GM04504 (cell line): ENCODE data around the gene ASF1A.
A peak's percentile ranks its signal among the peaks of the same experiment; 100 is the strongest.
"Not testable (repeated sequence)": the region's sequence is repeated elsewhere in the genome, so short reads cannot be mapped to it uniquely, and the experiment has no call there.

Experiments
- DNase-seq: peaks from one replicate; pipeline ENCODE4 v3.0.0-alpha.2; 2012; ENCODE audit warnings: low read depth

Gene ASF1A

DNA sequence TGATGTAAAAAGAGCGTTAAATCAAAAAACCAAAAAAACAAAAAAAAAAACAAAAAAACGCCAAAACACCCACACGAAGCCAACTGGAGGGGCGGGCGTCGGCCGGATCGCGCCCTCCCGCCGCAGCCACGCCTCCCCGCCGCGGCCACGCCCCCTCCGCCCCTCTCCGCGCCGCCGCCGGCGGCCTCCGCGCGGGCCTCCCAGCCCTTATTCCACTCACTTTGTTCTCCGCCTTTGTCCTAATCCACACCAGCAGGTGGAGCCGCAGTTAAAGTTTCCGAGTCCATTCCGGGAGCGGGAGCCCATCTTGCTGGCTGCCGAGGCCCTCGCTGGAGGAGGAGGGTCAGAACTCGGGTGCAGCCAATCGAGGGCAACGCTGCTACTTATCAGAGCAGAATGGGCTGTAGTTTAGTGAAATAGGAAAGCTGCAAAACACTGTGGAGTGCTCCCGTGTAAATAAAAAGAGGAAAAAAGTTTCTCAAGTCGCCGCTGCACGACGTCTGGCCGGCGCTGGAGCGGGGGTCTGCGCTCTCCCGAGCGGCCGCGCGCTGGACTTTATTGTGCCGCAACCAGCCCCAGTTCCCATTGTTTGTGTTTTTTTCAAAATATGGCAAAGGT is at the start of gene ASF1A:
Gene ASF1A, plus strand, starts transcription at position 346 of the 618 bp plus-strand sequence. Its CDS starts 262 bp downstream, at position 608.
- peak; percentile 97 for DNase-seq

DNA sequence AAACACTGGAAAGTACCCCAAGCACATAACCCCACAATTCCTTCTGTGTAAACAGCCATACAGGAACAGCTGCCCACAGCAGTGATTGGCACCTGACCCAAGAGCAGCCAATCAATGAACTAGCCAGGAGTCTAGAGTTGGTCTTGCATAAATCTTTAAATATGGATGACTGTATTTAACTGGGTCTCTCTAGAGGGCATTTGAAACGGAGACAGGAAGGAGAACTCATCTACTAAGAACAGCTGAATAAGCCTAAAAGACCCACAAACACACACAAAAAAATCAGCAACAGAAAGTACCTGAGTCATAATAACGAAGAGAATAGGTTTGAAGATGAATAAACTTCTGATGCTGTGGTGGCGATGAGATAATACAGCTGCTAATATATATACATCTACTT is 49.0 kb upstream of the ASF1A start:
- DNase-seq, result no peak

DNA sequence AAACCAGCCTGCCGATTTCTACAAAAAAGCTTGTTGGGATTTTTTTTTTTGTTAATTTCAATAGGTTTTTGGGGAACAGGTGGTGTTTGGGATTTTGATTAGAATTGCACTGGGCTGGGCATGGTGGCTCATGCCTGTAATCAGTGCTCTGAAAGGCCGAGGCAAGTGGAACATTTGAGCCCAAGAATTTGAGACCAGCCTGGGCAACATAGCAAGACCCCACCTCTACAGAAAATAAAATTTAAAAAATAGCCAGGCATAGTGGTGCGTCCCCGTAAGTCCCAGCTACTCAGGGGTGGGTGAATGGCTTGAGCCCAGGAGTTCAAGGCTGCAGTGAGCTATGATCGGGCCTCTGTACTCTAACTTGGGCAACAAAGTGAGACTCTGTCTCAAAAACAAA is 40.5 kb upstream of the ASF1A start:
- no peak for DNase-seq

DNA sequence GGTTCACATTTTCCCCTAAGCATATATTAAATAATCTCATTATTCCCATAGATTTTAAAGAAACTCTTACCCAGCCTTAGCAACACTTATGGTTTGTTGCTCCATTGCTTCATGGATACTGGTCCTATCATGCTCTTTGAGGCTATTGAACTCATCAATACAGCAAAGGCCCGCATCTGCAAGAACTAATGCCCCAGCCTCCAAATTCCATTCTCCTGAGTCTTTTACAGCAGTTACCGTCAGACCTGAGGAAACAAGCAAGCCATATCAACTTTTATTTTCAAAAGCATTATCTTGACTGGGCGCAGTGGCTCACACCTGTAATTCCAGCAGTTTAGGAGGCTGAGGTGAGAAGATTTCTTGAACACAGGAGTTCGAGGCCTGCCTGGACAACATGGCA is 37.7 kb upstream of the ASF1A start:
- DNase-seq, result no peak

- no peak for DNase-seq
Observed at GRCh38 chr6:118859517-118860064, 34.4 kb upstream of the ASF1A start.

DNA sequence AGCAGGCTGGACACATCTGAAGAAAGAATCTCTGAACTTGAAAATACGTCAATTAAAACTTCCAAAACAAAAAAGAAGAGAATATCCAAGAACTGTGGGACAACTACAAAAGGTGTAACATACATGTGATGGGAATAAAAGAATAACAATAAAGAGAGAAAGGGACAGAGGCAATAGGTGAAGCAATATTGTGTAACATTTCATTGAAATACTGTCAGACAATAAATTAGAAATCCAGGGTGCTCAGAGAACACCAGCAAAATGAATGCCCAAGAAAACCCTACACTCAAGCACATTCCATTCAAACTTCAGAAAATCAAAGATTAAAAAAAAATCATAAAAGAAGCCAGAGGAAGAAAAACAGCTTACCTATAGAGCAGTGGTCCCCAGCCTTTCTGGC is 33.6 kb upstream of the ASF1A start:
- no peak for DNase-seq

DNA sequence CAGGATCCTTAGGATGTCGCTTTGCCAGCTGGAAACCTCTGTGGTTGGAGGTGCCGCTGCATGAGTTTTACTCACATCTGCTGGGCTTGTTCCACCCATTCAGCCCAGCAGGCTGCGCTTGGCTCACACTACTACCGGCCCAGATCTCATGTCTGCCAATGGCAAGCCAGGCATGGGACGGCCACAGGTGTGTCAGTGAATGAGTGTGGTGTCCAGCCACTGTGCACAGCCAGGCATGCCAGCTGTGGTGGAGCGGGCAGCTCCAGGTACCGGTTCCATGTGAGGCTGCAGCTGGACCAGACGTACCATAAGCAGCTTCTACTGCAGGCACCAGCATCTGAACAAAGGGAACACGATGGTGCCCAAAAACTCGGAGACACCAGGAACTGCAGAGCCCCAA is 33.1 kb upstream of the ASF1A start:
- no peak for DNase-seq

DNA sequence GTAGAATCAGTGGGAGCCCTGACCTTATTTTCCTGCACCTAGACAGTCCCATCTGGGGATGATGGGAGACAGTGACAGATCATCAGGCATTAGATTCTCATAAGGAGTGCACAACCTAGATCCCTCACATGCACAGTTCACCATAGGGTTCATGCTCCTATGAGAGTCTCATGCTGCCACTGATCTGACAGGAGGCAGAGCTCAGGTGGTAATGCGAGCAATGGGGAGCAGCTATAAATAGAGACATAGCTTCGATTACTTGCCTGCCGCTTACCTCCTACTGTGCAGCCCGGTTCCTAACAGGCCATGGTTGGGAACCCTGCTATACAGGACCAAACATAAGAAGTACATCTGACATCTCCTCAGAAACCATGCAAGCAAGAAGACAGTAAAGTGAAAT is 31.5 kb upstream of the ASF1A start:
- no peak for DNase-seq

DNA sequence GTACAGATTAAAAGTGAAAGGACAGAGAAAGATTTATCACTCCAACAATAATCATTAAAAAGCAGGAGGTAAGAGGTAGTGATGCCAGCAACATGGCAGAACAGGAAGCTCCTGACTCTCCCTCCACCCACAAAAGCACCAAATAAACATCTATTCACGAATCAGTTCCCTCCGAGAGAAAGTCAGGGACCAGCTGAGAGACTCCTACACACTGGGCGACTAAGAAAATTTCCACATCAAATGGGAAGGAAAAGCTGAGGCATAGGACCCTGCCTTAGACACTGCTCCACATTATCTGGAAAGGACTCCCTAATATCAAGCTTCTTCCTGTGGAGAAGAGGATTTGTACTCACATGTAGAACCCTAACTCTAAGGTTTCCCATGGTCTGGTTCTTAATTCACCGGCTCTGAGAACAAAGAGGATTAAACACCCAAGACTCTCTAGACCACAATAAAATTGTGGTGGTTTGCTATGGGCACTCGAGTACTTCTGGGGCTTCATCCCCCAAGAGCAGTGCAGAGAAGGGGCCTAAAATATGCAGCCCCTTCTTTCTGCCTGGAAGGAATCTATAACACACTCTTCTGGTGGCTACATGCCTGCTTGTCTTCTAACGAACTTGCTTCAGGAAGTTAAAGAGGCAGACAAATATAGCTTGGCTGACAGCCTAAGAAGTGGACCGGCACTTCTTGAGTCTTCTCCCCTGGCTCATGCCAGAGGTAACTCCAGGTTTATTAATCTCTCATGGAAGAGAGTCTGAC is 29.4 kb upstream of the ASF1A start:
- no peak for DNase-seq

- DNase-seq, result no peak
Observed at GRCh38 chr6:118865100-118865391, 28.9 kb upstream of the ASF1A start.

- no peak for DNase-seq
Observed at GRCh38 chr6:118867181-118867580, 26.8 kb upstream of the ASF1A start.

DNA sequence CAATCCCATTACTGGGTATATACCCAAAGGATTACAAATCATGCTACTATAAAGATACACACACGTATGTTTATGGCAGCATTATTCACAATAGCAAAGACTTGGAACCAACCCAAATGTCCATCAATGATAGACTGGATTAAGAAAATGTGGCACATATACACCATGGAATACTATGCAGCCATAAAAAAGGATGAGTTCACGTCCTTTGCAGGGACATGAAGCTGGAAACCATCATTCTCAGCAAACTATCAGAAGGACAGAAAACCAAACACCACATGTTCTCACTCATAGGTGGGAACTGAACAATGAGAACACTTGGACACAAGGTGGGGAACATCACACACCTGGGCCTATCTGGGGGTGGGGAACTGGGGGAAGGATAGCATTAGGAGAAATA is 25.1 kb upstream of the ASF1A start:
- not testable (repeated sequence) for DNase-seq

DNA sequence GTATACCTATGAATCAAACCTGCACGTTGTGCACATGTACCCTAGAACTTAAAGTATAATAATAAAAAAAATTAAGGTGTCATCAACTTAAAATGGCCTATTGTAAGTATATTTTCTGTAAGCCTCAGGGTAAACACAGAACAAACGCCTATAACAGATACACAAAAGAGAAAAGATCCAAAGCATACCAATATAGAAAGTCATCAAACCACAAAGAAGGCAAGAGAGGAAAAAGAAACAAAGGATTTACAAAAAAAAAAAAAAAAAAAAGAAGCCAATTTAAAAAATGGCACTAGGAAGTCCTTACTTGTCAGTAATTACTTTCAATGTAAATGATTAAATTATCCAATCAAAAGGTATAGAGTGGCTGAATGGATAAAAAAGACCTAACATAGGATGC is 24.6 kb upstream of the ASF1A start:
- DNase-seq, result no peak

- no peak for DNase-seq
Observed at GRCh38 chr6:118869894-118870589, 23.9 kb upstream of the ASF1A start.

DNA sequence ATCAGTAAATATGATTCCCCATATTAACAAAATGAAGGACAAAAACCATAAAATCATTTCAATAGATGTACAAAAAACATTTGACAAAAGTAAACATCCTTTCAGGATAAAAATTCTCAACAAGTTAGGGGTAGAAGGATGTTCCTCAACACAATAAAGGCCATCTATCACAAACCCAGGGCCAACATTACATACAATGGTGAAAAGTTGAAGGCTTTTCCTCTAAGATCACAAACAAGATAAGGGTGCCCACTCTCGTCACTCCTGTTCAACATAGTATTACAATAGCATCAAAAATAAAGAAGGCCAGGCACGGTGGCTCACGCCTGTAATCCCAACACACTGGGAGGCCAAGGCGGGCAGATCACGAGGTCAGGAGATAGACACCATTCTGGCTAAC is 22.6 kb upstream of the ASF1A start:
- no peak for DNase-seq

DNA sequence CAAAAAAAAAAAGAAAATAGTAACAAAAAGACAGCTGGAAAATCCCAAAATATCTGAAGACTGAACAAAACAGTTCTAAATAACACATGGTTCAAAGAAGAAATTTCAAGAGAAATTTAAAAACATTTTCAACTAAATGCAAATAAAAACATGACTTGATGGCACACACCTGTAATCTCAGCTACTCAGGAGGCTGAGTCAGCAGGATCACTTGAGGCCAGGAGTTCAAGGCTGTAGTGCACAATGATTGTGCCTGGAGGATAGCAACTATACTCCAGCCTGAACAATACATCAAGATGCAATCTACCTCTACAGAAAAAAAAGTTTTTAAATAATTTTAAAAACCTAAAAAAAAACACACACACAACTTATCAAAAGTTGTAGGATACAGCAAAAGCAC is 21.6 kb upstream of the ASF1A start:
- no peak for DNase-seq

DNA sequence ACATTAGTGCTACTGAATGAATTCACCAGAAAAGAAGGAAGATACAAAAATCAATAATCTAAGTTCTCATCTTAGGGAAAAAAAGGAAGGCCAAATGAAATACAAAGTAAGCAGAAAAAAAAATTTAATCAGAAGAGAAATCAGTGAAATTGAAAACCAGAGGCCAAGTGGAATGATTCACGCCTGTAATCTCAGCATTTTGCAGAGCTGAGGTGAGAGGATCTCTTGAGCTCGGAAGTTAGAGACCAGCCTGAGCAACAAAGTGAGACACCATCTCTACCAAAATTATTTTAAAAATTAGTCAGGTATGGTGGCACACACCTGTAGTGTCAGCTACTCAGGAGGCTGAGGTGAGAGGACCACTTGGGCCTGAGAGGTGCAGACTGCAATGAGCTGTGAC is 21.2 kb upstream of the ASF1A start:
- no peak for DNase-seq

- no peak for DNase-seq
Observed at GRCh38 chr6:118873239-118873638, 20.7 kb upstream of the ASF1A start.

DNA sequence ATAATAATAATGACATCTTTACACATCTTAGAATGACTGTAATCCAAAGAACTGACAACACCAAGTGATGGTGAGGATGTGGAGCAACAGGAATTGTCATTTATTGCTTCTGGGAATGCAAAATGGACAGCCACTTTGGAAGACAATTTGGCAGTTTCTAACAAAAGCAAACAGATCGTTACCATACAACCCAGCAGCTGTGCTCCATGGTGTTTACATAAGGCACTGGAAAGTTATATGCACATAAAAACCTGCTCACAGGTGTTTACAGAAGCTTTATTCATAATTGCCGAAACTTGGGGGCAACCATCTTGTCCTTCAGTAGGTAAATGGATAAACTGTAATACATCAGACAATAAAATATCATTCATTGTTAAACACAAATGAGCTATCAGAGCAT is 18.3 kb upstream of the ASF1A start:
- no peak for DNase-seq

- DNase-seq, result no peak
Observed at GRCh38 chr6:118876198-118876597, 17.8 kb upstream of the ASF1A start.

- peak; percentile 11 for DNase-seq
Observed at GRCh38 chr6:118876814-118877213, 17.1 kb upstream of the ASF1A start.

DNA sequence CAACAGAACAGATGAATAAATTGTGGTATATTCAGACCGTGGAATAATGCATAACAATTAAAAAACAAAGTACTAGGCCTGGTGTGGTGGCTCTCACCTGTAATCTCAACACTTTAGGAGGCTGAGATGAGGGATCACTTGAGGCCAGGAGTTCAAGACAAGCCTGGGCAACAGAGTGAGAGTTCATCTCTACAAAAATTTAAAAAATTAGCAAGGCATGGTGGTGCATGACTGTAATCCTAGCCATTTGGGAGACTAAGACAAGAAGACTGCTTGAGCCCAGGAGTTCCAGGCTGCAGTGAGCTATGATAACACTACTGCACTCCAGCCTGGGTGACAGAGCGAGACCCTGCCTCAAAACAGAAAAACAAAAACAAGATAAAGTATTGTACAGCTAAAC is 16.1 kb upstream of the ASF1A start:
- no peak for DNase-seq
